Measurements from ENCODE around the gene ADAM22.

The ADAM22 gene

GRCh38 chr7:88105231-88105630 lies 171.2 kb downstream of the ADAM22 start:
- no peak for DNase-seq (ENCODE audit: low read depth in 3 of 3)

- no peak for DNase-seq (ENCODE audit: low read depth in 3 of 3)
These were observed 172.4 kb downstream of the ADAM22 start for GRCh38 chr7:88106434-88106833.

- no peak for DNase-seq (ENCODE audit: low read depth in 3 of 3)
These were observed 175.6 kb downstream of the ADAM22 start for GRCh38 chr7:88109612-88110011.

GRCh38 chr7:88111140-88111743 lies 177.2 kb downstream of the ADAM22 start:
- DNase-seq (ENCODE audit: low read depth in 3 of 3), result no peak

GRCh38 chr7:88111954-88112471 lies 178.0 kb downstream of the ADAM22 start:
- DNase-seq (ENCODE audit: low read depth in 3 of 3), result no peak

GRCh38 chr7:88115258-88115796 lies 181.3 kb downstream of the ADAM22 start:
- DNase-seq (ENCODE audit: low read depth in 3 of 3), result no peak

GRCh38 chr7:88115816-88116215 lies 181.8 kb downstream of the ADAM22 start:
- DNase-seq (ENCODE audit: low read depth in 3 of 3), result no peak

GRCh38 chr7:88116235-88116795 lies 182.3 kb downstream of the ADAM22 start:
- no peak for DNase-seq (ENCODE audit: low read depth in 3 of 3)

- no peak for DNase-seq (ENCODE audit: low read depth in 3 of 3)
These were observed 183.3 kb downstream of the ADAM22 start for GRCh38 chr7:88117325-88117724.

- DNase-seq (ENCODE audit: low read depth in 3 of 3), result no peak
These were observed 187.3 kb downstream of the ADAM22 start for GRCh38 chr7:88121335-88121734.

GRCh38 chr7:88127637-88128290 lies 193.7 kb downstream of the ADAM22 start:
- DNase-seq (ENCODE audit: low read depth in 3 of 3), result no peak

- no peak for DNase-seq (ENCODE audit: low read depth in 3 of 3)
These were observed 198.7 kb downstream of the ADAM22 start for GRCh38 chr7:88132725-88133124.

- DNase-seq (ENCODE audit: low read depth in 3 of 3), result no peak
These were observed 206.9 kb downstream of the ADAM22 start for GRCh38 chr7:88140947-88141346.

- no peak for DNase-seq (ENCODE audit: low read depth in 3 of 3)
These were observed 207.4 kb downstream of the ADAM22 start for GRCh38 chr7:88141479-88141878.

- no peak for DNase-seq (ENCODE audit: low read depth in 3 of 3)
These were observed 207.9 kb downstream of the ADAM22 start for GRCh38 chr7:88141953-88142352.

GRCh38 chr7:88146616-88147015 lies 212.6 kb downstream of the ADAM22 start:
- no peak for DNase-seq (ENCODE audit: low read depth in 3 of 3)

GRCh38 chr7:88147341-88147740 lies 213.3 kb downstream of the ADAM22 start:
- DNase-seq (ENCODE audit: low read depth in 3 of 3), result no peak

GRCh38 chr7:88147949-88148348 lies 213.9 kb downstream of the ADAM22 start:
- DNase-seq (ENCODE audit: low read depth in 3 of 3), result no peak

- no peak for DNase-seq (ENCODE audit: low read depth in 3 of 3)
These were observed 216.0 kb downstream of the ADAM22 start for GRCh38 chr7:88150033-88150432.

- DNase-seq (ENCODE audit: low read depth in 3 of 3), result no peak
These were observed 217.2 kb downstream of the ADAM22 start for GRCh38 chr7:88151119-88151790.

GRCh38 chr7:88153378-88153777 lies 219.3 kb downstream of the ADAM22 start:
- DNase-seq (ENCODE audit: low read depth in 3 of 3), result no peak

- DNase-seq (ENCODE audit: low read depth in 3 of 3), result no peak
These were observed 221.7 kb downstream of the ADAM22 start for GRCh38 chr7:88155756-88156155.
